Parathyroid adenoma (tissue), 2 donors: ENCODE measurements around the gene SRI.

ENCODE experiments used
- H2AFZ ChIP-seq: fragments of 300-600 bp; sonication (generic); one replicate; pipeline ENCODE4 v1.7.0; 2017; ENCODE audit warnings: antibody characterized with exemption, mild to moderate bottlenecking
- H3K27ac ChIP-seq: fragments of 300-600 bp; sonication (generic); one replicate; pipeline ENCODE4 v1.7.0; 2017
- H3K27me3 ChIP-seq: fragments of 300-600 bp; sonication (generic); one replicate; pipeline ENCODE4 v1.7.0; 2017; ENCODE audit warnings: low read length; ENCODE audit not compliant: control insufficient read depth, insufficient read depth
- H3K36me3 ChIP-seq: fragments of 300-600 bp; sonication (generic); one replicate; pipeline ENCODE4 v1.7.0; 2017; ENCODE audit warnings: low read length; ENCODE audit not compliant: control insufficient read depth, insufficient read depth
- H3K4me1 ChIP-seq: fragments of 300-600 bp; sonication (generic); one replicate; pipeline ENCODE4 v1.7.0; 2017; ENCODE audit warnings: control low read depth
- H3K4me2 ChIP-seq: fragments of 300-600 bp; sonication (generic); one replicate; pipeline ENCODE4 v1.7.0; 2017; ENCODE audit warnings: low read length
- H3K4me3 ChIP-seq: fragments of 300-600 bp; sonication (generic); one replicate; pipeline ENCODE4 v1.7.0; 2017; ENCODE audit warnings: low read depth, low read length
- H3K79me2 ChIP-seq: fragments of 300-600 bp; sonication (generic); one replicate; pipeline ENCODE4 v1.7.0; 2017; ENCODE audit warnings: control low read depth
- H3K9ac ChIP-seq: fragments of 300-600 bp; sonication (generic); one replicate; pipeline ENCODE4 v1.7.0; 2017; ENCODE audit warnings: mild to moderate bottlenecking
- H3K9me3 ChIP-seq: fragments of 300-600 bp; sonication (generic); one replicate; pipeline ENCODE4 v1.7.0; 2017; ENCODE audit warnings: low read length; ENCODE audit not compliant: control insufficient read depth
- CTCF ChIP-seq: fragments of 300-600 bp; sonication (generic); IDR thresholded peaks from one replicate; pipeline ENCODE4 v1.7.0; 2017; ENCODE audit warnings: antibody characterized with exemption, mild to moderate bottlenecking
- donor health status: primary hyperparathyroidism.

SRI gene

DNA sequence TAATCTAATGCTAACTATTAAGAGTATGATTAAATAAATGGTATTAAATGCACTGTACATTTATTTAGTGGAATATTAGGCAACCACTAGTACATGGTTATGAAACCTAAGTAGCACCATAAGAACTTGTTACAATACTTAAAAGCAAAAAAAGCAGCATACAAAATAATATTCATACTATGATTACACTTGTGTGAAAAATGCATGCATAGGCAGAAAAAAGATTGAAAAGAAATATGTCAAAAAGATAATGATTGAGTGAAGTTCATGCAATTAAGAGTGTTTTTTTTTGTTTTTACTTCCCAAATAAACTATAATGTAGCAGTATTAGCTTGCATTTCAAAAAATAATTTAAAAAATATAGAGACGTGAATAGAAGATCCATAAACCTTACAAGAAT, 20.0 kb upstream of the SRI start:
- no peaks in the 10 kb centered on the region for H3K9me3 ChIP-seq
- H3K4me2 ChIP-seq = no peak overlapping the region
- H3K27me3 ChIP-seq = no peaks in the 10 kb centered on the region

GRCh38 chr7:88233828-88234227, 14.0 kb upstream of the SRI start:
- no peaks in the 10 kb centered on the region for H3K27me3 ChIP-seq
- no peak for TF ChIP-seq CTCF
- H3K4me1 ChIP-seq = no peaks in the 10 kb centered on the region
- no peak overlapping the region for H3K4me3 ChIP-seq
- no peaks in the 10 kb centered on the region for H3K79me2 ChIP-seq
- H3K4me2 ChIP-seq = no peak overlapping the region
- H3K9ac ChIP-seq = no peak overlapping the region
- no peak overlapping the region for H2AFZ ChIP-seq
- H3K27ac ChIP-seq = no peak overlapping the region
- H3K9me3 ChIP-seq = no peaks in the 10 kb centered on the region
- H3K36me3 ChIP-seq = no peaks in the 10 kb centered on the region

More for the DNA sequence above, 20.0 kb upstream of the SRI start:
- Histone ChIP-seq H2AFZ (no peak overlapping the region), H3K27ac (no peak overlapping the region), H3K4me1 (no peaks in the 10 kb centered on the region), H3K79me2 (no peaks in the 10 kb centered on the region), H3K4me3 (no peak overlapping the region), H3K36me3 (no peaks in the 10 kb centered on the region), H3K9ac (no peak overlapping the region)
- no peak for TF ChIP-seq CTCF

- Histone ChIP-seq H3K9me3 (no peaks in the 10 kb centered on the region), H3K9ac (no peak overlapping the region), H3K4me1 (no peaks in the 10 kb centered on the region), H3K27ac (no peak overlapping the region), H3K27me3 (no peaks in the 10 kb centered on the region), H2AFZ (no peak overlapping the region), H3K4me3 (no peak overlapping the region), H3K4me2 (no peak overlapping the region), H3K36me3 (no peaks in the 10 kb centered on the region), H3K79me2 (no peaks in the 10 kb centered on the region)
- TF ChIP-seq CTCF = no peak
These were observed 10.8 kb upstream of the SRI start for GRCh38 chr7:88230646-88231045.

DNA sequence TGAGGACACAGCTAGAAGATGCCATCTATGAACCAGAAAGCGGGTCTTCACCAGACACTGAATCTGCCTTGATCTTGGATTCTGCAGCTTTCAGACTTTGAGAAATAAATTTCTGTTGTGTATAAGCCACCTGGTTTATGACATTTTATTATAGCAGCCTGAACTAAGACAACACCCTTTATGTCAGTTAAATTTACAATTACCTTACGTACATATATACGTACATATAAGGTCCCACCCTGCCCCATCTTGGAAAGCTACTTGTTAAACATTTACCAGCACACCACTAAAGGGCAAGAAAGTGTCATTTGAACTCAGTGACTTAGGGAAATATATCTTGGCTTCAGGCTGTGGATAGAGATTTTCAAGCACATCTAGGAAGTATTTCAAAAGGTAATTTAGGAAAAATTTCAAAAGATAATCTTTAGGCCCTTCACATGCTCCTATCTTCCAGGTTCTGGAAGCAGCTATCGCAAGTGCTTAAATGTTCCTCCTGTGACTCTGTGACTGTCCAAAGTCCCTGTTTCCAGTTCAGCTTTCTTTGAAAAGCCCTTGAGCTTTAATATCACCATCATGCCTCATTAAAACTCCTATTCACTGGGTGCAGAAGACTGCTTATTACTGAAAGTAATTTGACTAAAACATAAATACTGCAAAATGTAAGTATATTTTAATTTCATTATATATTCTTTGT, 9.6 kb upstream of the SRI start:
- Histone ChIP-seq H3K79me2 (no peaks in the 10 kb centered on the region), H3K9me3 (no peaks in the 10 kb centered on the region), H3K4me1 (no peaks in the 10 kb centered on the region), H3K36me3 (no peaks in the 10 kb centered on the region), H2AFZ (no peak overlapping the region), H3K4me3 (no peak overlapping the region), H3K27me3 (no peaks in the 10 kb centered on the region), H3K4me2 (no peak overlapping the region), H3K27ac (no peak overlapping the region), H3K9ac (no peak overlapping the region)
- no peak for TF ChIP-seq CTCF

GRCh38 chr7:88226886-88227516, 7.2 kb upstream of the SRI start:
- H3K27me3 ChIP-seq = no peaks in the 10 kb centered on the region
- H3K4me1 ChIP-seq = no peaks in the 10 kb centered on the region
- H3K9me3 ChIP-seq = no peaks in the 10 kb centered on the region
- H3K9ac ChIP-seq = no peak overlapping the region
- H3K27ac ChIP-seq = no peak overlapping the region
- H2AFZ ChIP-seq = no peak overlapping the region
- H3K79me2 ChIP-seq = no peaks in the 10 kb centered on the region
- no peak overlapping the region for H3K4me3 ChIP-seq
- no peak for TF ChIP-seq CTCF
- H3K36me3 ChIP-seq = no peaks in the 10 kb centered on the region
- no peak overlapping the region for H3K4me2 ChIP-seq
